GM18498 (cell line): ENCODE measurements around the gene HEXA.
A peak's percentile ranks its signal among the peaks of the same experiment; 100 is the strongest.

Experiments
- ATAC-seq: cut with Tn5 transposase; IDR thresholded peaks from one replicate; pipeline ENCODE4 v1.9.1; 2021; ENCODE audit warnings: mild to moderate bottlenecking, moderate library complexity; ENCODE audit not compliant: unreplicated experiment

Gene HEXA

DNA sequence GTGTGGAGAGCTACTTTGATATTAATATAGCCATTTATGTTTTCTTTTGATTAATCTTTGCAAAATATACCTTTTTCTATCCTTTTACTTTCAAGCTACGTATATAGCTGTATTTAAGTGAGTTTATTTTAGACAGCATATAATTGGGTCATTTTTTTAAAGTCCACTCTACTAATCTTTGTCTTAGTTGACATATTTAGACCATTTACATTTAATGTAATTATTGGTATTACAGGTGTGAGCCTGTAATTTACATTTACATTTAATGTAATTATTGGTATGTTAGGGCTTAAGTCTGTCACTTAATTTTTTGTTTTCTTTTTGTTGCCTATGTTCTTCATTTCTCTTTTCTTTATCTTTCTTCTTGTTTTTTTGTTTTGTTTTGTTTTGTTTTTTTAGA, 52.1 kb downstream of the HEXA start:
- no peak for ATAC-seq

DNA sequence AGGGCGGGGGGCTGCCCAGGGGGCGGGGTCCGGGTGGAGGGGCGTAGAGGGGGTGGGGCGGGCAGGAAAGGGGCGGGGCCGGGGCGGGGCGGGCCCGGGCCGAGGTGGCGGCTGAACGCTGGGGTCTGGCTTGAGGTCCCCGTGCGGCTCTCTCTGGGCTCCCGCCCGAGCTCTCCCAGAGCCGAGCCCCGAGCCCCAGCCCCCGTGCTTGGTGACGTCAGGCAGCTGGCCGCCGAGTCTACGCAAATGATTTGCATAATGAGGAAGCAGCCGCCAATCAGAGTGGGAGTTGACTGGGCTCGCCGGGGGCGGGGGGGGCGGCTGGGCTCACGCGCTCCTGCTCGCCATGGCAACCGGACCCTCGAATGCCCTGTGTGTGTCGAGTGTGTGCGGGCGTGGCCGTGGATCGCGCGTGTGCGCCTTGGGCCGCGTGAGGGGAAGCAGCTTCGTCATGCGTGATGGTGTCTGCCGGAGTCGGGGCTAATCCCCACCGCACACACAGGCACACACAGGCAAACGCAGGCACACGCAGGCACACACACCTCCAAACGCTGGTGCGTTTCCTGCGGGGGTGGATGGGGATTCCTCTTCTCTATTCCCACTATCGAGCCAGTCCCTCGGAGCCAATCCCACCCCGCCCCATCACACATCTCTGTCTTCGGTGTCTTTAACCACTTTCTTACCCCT, 55.7 kb downstream of the HEXA start, which contains the start of gene CELF6:
CELF6 (minus strand) TSS at position 173 of the 687 bp plus-strand sequence. CDS start 283 bp downstream, outside the sequence.
- ATAC-seq: peak; percentile 70

DNA sequence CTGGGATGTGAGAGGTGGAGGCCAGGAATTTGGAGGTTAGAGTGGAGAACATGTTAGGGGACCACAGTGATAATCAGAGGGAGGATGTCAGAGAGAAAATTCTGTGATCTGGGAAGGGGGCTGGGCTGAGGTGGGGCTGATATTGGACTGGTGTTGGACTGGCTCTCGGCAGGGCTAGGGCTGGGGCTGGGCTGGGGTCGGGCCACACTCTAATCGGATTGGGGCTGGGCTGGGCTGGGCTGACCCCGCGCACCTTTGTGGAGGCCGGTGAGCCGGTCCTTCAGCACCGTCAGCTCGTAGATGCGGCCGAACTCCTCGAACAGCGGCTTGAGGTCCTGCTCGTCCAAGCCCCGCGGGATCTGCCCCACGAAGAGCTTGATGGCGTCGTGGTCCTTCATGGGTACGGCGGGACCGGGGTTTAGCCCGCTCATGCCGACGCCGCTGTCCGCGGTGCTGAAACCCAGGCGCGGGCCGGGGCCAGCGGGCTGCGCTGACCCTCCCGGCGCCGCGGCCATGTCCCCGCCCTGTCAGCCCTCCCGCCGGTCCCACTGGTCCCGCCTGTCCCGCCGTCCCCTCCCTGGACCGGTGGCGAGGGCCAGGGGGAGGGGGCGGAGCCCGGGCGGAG, 56.3 kb downstream of the HEXA start:
- peak; percentile 31 for ATAC-seq

DNA sequence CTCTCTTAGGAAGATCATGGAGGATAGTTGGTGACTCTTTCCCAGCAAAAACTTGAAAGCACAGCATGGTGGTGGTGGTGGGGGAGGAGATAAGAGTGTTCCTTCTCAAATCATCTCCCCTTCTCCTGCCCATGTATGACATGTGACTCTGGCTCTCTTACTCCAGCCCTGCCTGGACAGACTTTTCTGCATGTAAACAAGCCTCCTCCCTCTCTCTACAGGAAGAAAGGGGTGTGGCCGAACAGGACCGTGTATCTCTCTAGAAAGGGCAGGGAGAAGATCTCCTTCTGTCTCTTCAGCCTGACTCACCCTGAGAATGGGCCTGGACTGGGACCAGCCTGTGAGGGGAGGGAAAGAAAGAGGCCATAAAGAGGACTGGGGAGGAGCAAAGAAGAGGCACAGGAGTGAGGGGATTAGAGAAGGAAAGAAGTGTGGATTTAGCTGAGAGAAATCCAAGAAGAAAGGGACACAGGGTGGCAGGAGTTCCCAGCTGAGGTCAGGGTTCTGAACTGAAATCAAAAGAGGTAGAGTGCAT, 57.3 kb downstream of the HEXA start:
- ATAC-seq: no peak

DNA sequence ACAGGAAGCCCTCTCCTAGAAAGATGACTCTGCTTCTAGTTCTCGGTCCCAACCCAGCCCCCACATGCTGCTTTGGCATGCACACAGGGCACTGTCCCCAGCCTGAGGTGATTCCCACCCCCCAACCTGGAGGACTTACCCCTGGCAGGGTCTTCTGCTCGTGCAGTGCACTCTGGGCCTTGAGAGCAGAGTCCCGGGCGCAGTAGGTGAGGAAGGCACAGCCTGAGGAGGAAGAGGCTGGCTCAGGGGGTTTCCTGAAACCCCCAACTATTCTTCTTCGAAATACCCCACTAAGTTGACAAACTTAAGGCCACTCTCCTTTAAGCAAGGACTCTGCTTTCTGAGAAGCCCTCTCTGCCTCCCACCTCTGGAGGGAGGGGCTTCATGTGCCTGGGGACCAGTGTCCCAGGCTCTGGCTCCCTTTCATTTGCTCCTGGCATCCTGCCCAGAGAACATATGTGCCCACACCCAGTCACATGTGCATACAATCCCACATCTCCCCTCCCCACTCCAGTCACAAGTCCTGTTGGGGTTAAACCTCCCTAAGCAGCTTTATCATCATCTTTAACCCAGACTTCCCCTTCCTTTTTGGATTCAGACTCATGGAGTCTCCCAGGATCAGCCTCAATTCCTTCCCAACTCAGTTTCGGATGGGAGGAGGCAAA, 60.0 kb downstream of the HEXA start:
- ATAC-seq: no peak

DNA sequence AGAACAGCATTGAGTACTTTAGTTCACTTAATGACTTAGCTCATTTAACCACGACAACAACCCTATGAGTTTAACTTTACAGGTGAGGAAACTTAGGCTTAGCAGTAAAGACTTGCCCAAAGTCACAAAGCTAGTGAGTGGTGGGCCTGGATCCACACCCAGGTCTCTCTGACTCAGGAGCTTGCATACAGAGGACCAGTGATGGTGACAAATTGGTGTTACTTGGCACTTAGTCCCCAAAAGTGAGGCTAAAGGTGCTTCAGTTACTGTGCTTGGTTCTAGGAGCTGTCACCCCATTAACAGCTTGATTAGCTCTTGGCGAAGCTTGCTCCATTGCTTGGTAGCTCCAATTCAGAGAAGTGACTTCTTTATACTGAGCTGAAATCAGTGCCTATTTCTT, 61.9 kb downstream of the HEXA start:
- no peak for ATAC-seq

DNA sequence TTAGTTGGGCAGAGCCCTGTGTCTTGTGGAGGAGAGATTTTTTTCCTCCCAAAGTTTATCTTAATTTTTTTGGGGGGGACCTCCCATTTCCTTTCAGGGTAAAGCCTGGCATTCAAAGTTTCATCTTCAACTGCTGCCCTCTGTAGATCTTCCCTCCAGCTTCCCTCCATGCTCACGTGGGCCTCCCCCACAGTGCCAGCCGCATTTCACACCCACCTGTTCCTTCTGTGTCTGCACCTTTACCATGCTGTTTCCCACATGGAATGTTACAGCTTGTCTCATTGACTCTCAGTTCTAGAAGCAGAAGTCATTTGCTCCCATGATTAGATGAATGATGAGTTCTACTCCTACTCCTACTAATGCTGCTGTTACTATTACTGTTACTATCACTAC, 62.4 kb downstream of the HEXA start:
- no peak for ATAC-seq

DNA sequence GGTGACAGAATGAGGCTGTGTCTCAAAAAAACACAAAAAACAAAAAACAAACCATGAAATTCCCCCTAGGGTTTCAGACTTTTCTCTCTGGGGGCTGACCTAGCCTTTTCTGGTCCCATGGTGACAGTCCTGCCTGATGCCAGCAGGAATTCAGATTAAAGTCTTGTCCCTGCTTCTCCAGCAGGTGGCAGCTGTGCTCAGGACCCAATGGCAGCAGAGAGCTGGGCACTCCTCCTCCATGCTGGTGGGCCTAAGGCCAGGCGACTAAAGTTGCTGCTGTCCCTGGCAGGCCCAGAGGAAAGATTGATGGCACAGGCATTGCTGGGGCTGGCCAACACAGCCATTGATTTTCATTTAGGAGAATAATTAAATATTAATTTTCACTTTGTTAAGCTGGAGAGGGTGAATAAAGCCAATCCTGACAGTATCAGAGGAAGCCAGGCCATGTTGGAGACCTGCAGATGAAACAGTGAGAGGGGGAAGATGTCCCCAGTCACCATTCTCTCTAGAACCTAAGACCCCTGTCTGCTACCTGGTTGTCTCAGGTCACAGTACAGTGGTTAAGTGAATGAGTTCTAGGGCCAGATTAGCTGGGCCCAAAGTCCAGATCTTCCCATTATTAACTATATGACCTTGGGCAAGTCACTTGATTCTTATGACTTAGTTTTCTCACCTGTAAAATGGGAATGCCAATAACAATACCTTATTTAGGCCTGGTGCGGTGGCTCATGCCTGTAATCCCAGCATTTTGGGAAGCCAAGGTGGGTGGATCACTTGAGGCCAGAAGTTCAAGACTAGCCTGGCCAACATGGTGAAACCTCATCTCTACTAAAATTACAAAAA, 63.0 kb downstream of the HEXA start:
- peak; percentile 59 for ATAC-seq

DNA sequence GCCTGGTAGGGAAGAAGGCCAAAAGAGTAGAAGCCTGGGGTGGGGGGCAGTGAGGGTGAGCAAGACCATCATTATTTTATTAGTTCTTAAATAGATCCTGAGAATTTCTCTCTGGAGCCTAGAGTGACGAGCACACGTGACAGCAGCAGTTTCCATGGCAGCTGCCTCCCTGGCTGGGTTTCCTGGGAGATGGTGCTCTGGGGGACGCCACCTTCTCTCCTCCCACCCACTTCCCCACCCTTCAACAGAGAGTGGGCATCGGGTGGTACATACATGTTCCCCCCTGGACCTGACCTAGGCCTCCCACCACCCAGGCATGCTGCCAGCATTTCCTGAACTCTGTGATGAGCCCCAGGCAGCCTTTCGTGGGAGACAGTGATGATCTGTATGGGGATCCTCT, 68.8 kb downstream of the HEXA start:
- ATAC-seq: no peak

DNA sequence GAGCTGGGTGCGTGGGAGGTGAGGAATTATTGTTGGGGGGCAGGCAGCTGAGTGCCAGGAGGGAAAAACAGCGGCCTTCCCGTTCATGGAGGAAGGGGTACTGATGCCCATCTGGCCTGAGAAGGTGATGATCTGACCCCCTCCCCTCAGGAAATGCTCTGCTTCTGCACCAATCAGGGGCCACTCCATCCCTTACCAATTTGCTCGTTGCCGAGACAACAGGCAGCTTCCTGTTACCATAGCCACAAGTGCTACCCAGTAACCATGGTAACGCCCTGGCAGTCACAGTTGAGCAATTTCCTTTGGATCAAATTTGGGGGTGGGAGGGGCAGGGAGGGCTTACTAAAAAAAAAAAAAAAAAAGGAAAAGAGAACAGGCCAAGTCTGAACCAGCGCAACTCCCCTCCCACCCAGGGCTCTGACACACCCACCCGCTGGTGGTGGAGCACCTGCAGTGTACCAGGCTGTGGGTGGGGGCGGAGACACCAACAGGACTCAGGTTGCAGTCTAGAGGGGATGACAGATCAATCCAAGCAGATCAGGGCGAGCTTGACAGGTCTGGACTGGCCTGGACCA, 69.5 kb downstream of the HEXA start:
- ATAC-seq: no peak

DNA sequence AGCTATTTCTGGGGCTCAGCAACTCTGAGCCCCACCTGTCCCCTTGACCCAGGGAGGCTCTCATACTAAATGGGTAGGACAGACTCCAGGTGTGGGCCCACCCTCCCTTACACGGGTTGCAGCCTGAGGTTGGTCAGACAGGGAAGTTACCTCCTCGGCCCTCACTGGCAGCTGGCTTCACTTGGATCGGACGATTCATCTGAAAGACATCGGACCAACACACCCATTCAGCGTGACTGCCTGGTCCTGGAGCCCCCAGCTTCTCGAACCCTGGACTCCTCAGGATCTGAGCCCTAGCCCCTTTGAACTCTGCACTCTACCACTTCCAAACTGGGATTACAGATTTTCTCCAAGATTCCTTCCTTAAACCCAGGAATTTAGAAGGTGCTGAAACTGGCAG, 71.2 kb downstream of the HEXA start:
- no peak for ATAC-seq

DNA sequence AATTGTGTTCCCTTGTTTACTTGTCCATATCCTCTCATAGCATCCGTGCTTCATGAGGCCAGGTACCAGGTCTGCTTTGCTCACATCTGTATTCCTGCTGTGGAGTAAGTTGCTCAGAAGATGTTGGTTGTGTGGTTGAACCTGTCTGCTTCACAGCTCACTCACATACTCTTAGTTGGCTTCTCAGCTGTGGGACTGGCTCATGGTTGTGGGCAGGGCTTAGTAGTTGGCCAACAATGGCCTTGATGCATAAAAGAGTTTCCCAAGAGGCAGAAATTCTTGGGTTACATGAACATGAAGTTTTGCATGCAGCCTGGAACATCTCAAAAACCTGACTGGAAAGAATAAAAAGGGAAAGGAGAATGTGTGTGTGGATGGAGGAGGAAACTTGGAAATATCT, 72.9 kb downstream of the HEXA start:
- ATAC-seq: no peak
